ENCODE measurements around the gene DCLK1.

GRCh38 chr13:36082806-36083205 is 48.4 kb downstream of the DCLK1 start:
- no peak for TF ChIP-seq CTCF (IDR thresholded peaks at IDR 0.05)
- TF ChIP-seq POLR2A (IDR thresholded peaks at IDR 0.05) = no peak

Data from lower leg skin (tissue), 3 donors.